Adrenal gland (tissue), 12 donors: Measurements from ENCODE around the gene UBE2D3. TPM values are rescaled to one million over a fixed set of nuclear protein-coding genes. Genes with fewer than 3 reads are reported as not detected.

Experiments
- DNase-seq, 7 donors: peaks; one replicate each; pipeline ENCODE4 v3.0.0-alpha.2; 2019 to 2020
- H3K27ac ChIP-seq, 5 donors: fragments of 200-600 bp; sonication (generic) in 4 of 5; 1 replicate in 3 of 5; 2 replicates in 2 of 5; pipeline versions ENCODE4 v1.5.1 to v1.8.0; 2016 to 2020; ENCODE audit warnings: mild to moderate bottlenecking in 1 of 5
- H3K27me3 ChIP-seq: fragments of 200-600 bp; 2 replicates; pipeline ENCODE4 v1.8.0; 2021
- H3K36me3 ChIP-seq, 2 donors: fragments of 200-600 bp; replicated peaks in 1 of 2; 1 replicate in 1 of 2; 2 replicates in 1 of 2; pipeline versions ENCODE4 v1.5.1 to v1.8.0; 2018 to 2022
- H3K4me1 ChIP-seq, 2 donors: fragments of 200-600 bp; replicated peaks in 1 of 2; 1 replicate in 1 of 2; 2 replicates in 1 of 2; pipeline versions ENCODE4 v1.5.1 to v1.8.0; 2018 to 2021
- H3K4me3 ChIP-seq, 4 donors: fragments of 200-600 bp; sonication (generic) in 3 of 4; one replicate each; pipeline ENCODE4 v1.5.1; 2016 to 2018
- H3K9me3 ChIP-seq, 3 donors: fragments of 200-600 bp; sonication (generic) in 1 of 3; replicated peaks in 1 of 3; 1 replicate in 2 of 3; 2 replicates in 1 of 3; pipeline versions ENCODE4 v1.5.1 to v1.8.0; 2016 to 2021
- POLR2A ChIP-seq, 2 donors: fragments of 450-650 bp; IDR thresholded peaks; one replicate each; pipeline ENCODE4 v1.6.1; 2017; ENCODE audit warnings: antibody characterized with exemption in 2 of 2, mild to moderate bottlenecking in 2 of 2, moderate library complexity in 1 of 2
- WGBS, 4 donors: extraction: QIAGEN DNeasy Blood & Tissue Kit in 2 of 4; methylation state at CpG; one replicate each; pipeline versions ENCODE4 v1.1.5 to v1.1.7; 2013 to 2017; 5-methylcytosine and 5-hydroxymethylcytosine counted together
- intact Hi-C, 2 donors: fragments of 100-400 bp; cut with DNase I; formaldehyde crosslinking; loops; one replicate each; pipeline versions ENCODE4 v1.14.1 to v1.15.0; 2022 to 2023
- polyA plus RNA-seq, 3 donors: library from polyadenylated mRNA; stranded (reverse); fragments of 200-250 nt in 2 of 3; fragments of 350-450 nt in 1 of 3; fragmentation: Illumina TruSeq in 1 of 3; extraction: RNeasy Lipid Tissue Mini Kit (QIAGEN cat#74804) in 1 of 3; gene quantifications; one replicate each; pipeline ENCODE4 v1.2.3, GENCODE V29; 2013 to 2014
- total RNA-seq, 9 donors: library from RNA; depleted of rRNA in 4 of 9; stranded (reverse); fragments of >200 nt in 4 of 9; fragments of 120-200 nt in 1 of 9; fragmentation: NEBNext Ultra II Directional in 1 of 9; extraction: Animal tissue kit (Norgen Biotek cat#: 25700) in 1 of 9; gene quantifications; one replicate each; pipeline versions ENCODE4 v1.1.0 to v1.2.4, GENCODE V29; 2013 to 2023
- TF ChIP-seq, protein P1 (sequence below), 6 experiments: fragments of 450-650 bp in 4 of 6; fragments of 200-600 bp in 2 of 6; sonication (generic) in 1 of 6; IDR thresholded peaks; 1 replicate in 5 of 6; 2 replicates in 1 of 6; pipeline versions ENCODE4 v1.5.1 to v1.8.0; 2016 to 2021; ENCODE audit warnings: antibody characterized with exemption in 6 of 6, mild to moderate bottlenecking in 2 of 6, moderate library complexity in 1 of 6
- donor health status: healthy with polysubstance abuse.
- donor health status: Bipolar disorder and iron deficiency.
- donor health status: DM: yes; HTN: yes; CAD: no.
- donor health status: DM: no; HTN: no; CAD: no.
- donor health status: DM: no; HTN: no; CAD: no.
- donor health status: DM: yes; HTN: yes; CAD: no.

UBE2D3 gene
- total and polyA plus RNA-seq, 12 donors = 178 to 709 (median 398) TPM

- intact Hi-C loops = loop anchor here in 1 of 2 donors (5.0 kb wide), 1 partner anchor 41 kb away; the partner anchor contains the start of gene CISD2
- H3K36me3 ChIP-seq = no peaks in the 10 kb centered on the region
- peak overlapping the region; percentile 98 to 100 (median 100) for H3K27ac ChIP-seq
- WGBS, 4 donors = 0 to 1% (median 1%) methylated on average over 30 to 38 of the region's 38 CpGs
- no peaks in the 10 kb centered on the region for H3K27me3 ChIP-seq
- peak overlapping the region; percentile 83 to 95 (median 88) for H3K4me3 ChIP-seq
- H3K4me1 ChIP-seq = peaks cover 33 to 42% of the 10 kb centered on the region in 2 donors
- no peaks in the 10 kb centered on the region for H3K9me3 ChIP-seq
- TF ChIP-seq, protein P1, sequence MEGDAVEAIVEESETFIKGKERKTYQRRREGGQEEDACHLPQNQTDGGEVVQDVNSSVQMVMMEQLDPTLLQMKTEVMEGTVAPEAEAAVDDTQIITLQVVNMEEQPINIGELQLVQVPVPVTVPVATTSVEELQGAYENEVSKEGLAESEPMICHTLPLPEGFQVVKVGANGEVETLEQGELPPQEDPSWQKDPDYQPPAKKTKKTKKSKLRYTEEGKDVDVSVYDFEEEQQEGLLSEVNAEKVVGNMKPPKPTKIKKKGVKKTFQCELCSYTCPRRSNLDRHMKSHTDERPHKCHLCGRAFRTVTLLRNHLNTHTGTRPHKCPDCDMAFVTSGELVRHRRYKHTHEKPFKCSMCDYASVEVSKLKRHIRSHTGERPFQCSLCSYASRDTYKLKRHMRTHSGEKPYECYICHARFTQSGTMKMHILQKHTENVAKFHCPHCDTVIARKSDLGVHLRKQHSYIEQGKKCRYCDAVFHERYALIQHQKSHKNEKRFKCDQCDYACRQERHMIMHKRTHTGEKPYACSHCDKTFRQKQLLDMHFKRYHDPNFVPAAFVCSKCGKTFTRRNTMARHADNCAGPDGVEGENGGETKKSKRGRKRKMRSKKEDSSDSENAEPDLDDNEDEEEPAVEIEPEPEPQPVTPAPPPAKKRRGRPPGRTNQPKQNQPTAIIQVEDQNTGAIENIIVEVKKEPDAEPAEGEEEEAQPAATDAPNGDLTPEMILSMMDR (IDR thresholded peaks at IDR 0.05) = no peak
- TF ChIP-seq POLR2A (IDR thresholded peaks at IDR 0.05) = no peak
- no peak for DNase-seq
These were observed 1.1 kb downstream of the UBE2D3 start for GRCh38 chr4:102826105-102826889.

DNA sequence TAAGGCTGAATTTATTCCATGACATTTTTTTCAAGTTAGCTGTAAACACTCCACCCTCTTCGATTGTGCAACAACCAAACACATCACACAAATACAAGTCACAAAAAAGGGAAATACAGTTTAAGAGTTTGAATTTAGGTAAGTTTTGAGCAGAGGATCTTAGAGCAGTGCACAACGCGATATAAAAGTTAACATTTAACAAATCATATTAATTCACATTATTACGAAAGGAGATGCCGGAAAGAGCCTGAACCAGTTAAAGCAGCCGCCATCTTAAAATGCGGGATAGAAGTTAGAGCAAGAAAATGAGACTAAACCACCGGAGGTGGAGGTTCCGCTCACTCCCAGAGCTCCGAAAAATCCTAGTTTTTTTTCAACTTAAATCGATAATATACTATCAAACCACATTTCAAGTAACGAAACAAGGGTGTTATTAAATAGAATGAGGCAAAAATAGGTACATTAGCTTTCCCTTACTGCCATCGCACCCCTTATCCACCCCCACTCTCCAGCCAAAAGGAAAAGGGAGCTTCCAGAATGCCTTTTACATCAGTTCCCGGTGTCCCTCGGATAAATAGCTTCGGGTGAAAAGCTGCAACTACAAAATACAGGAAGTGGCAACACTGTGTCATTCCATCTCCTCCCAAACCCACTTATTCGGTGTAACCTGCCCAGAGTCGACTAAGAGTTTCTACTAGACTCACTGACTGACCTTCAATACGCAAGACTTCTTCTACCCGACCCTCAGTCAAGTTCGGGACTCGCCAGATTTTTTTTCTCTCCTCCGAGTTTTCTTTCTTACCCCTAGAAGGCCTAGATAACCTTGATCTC, 1.9 kb downstream of the UBE2D3 start:
- intact Hi-C loops = loop anchor here in 1 of 2 donors (5.0 kb wide), 1 partner anchor 42 kb away; the partner anchor contains the start of gene CISD2
- TF ChIP-seq POLR2A (IDR thresholded peaks at IDR 0.05) = peak in 1 of 2 donors; percentile 77
- TF ChIP-seq, protein P1 (IDR thresholded peaks at IDR 0.05) = peak in 1 of 6 experiments; percentile 2
- 0% methylated on average over 23 of the region's 23 CpGs for WGBS, 4 donors
- no peaks in the 10 kb centered on the region for H3K36me3 ChIP-seq
- H3K27me3 ChIP-seq = no peaks in the 10 kb centered on the region
- peak; percentile 42 to 70 (median 67) for DNase-seq
- H3K4me1 ChIP-seq = peaks cover 40 to 50% of the 10 kb centered on the region in 2 donors
- peak overlapping the region; percentile 83 to 95 (median 88) for H3K4me3 ChIP-seq
- peak overlapping the region; percentile 98 to 100 (median 100) for H3K27ac ChIP-seq
- H3K9me3 ChIP-seq = no peaks in the 10 kb centered on the region

GRCh38 chr4:102824398-102824797, 3.0 kb downstream of the UBE2D3 start:
- no peak for DNase-seq
- no peaks in the 10 kb centered on the region for H3K27me3 ChIP-seq
- intact Hi-C loops = no loop called here
- WGBS, 4 donors = 5 to 6% (median 5%) methylated on average over 2 of the region's 2 CpGs
- peaks cover 50 to 61% of the 10 kb centered on the region in 2 donors for H3K4me1 ChIP-seq
- peak overlapping the region in 4 of 5 donors; percentile 99 to 100 (median 100) for H3K27ac ChIP-seq
- H3K9me3 ChIP-seq = no peaks in the 10 kb centered on the region
- no peaks in the 10 kb centered on the region for H3K36me3 ChIP-seq
- no peak for TF ChIP-seq POLR2A (IDR thresholded peaks at IDR 0.05)
- TF ChIP-seq, protein P1 (IDR thresholded peaks at IDR 0.05) = no peak
- H3K4me3 ChIP-seq = peak overlapping the region in 3 of 4 donors; percentile 19 to 95 (median 84)

DNA sequence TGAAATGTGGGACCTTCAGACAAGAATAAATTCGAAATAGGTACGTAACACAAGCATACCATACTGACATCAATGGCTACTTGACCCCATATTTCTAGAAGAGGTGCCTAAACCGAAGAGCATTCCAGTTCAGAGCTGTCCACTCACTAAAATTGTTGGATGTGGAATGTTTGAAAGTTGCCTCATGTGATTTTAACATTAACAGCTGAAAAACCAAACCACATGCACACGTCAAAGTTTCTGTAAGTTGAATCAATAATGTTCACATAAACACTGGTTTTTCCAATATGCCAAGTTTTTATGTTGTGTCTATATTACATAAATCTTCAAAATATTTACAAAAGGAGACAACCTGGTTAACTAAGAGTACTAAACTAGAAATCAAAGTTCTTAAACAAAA, 3.5 kb downstream of the UBE2D3 start:
- no peak for DNase-seq
- intact Hi-C loops = no loop called here
- Histone ChIP-seq H3K9me3 (no peaks in the 10 kb centered on the region), H3K4me3 (peak overlapping the region in 2 of 4 donors; percentile 84 to 95), H3K36me3 (no peaks in the 10 kb centered on the region), H3K27ac (peak overlapping the region in 3 of 5 donors; percentile 99 to 100 (median 100)), H3K27me3 (no peaks in the 10 kb centered on the region), H3K4me1 (peaks cover 51 to 61% of the 10 kb centered on the region in 2 donors)
- 37 to 44% (median 38%) methylated on average over 4 of the region's 4 CpGs for WGBS, 4 donors
- TF ChIP-seq, protein P1 (IDR thresholded peaks at IDR 0.05) = no peak
- TF ChIP-seq POLR2A (IDR thresholded peaks at IDR 0.05) = no peak
